HEK293 (cell line): ENCODE data around the gene ARCN1.

Source experiments
- CTCF ChIA-PET: fragments of 350-600 bp; formaldehyde crosslinking; extraction: SDS; loops from one replicate; lab custom pipeline; 2021; ENCODE audit warnings: antibody characterized with exemption; lab: Yijun Ruan, JAX
- POLR2A ChIA-PET: fragments of 300-600 bp; formaldehyde crosslinking; extraction: SDS; loops from one replicate; lab custom pipeline; 2020; ENCODE audit warnings: antibody characterized with exemption, inconsistent platforms; lab: Yijun Ruan, JAX
- H3K27ac ChIP-seq: fragments of 200-500 bp; sonication (Bioruptor generic); 2 replicates; pipeline ENCODE4 v1.5.1; 2014; ENCODE audit warnings: low read depth, low read length, control low read depth, inconsistent platforms; ENCODE audit errors: extremely low read depth
- H3K36me3 ChIP-seq, 2 experiments: fragments of 200-500 bp in 1 of 2; sonication (Bioruptor generic) in 1 of 2; 1 replicate in 1 of 2; 2 replicates in 1 of 2; pipeline ENCODE4 v1.5.1; 2014 to 2017; ENCODE audit warnings: inconsistent platforms in 2 of 2, low read length in 2 of 2; ENCODE audit not compliant: control insufficient read depth in 2 of 2, insufficient read depth in 1 of 2
- H3K4me1 ChIP-seq: fragments of 200-500 bp; sonication (Bioruptor generic); 2 replicates; pipeline ENCODE4 v1.5.1; 2014; ENCODE audit warnings: mild to moderate bottlenecking, low read length, inconsistent platforms; ENCODE audit not compliant: control insufficient read depth, insufficient read depth
- H3K4me3 ChIP-seq: 2 replicates; pipeline ENCODE4 v1.5.1; 2011; ENCODE audit warnings: low read depth, mild to moderate bottlenecking, control low read depth, low read length, moderate library complexity
- H3K9me3 ChIP-seq: fragments of 200-500 bp; sonication (Bioruptor generic); 2 replicates; pipeline ENCODE4 v1.5.1; 2014; ENCODE audit warnings: low read depth, low read length, inconsistent platforms; ENCODE audit not compliant: control insufficient read depth, insufficient read depth
- KLF16 ChIP-seq: fragments of 450-650 bp; formaldehyde crosslinking; IDR thresholded peaks from 2 replicates; pipeline ENCODE4 v1.5.1; 2017; ENCODE audit warnings: missing biosample characterization, missing genetic modification characterization
- KLF8 ChIP-seq: fragments of 450-650 bp; formaldehyde crosslinking; IDR thresholded peaks from 2 replicates; pipeline ENCODE4 v1.5.1; 2016; ENCODE audit warnings: missing biosample characterization, missing genetic modification characterization
- TCF7L2 ChIP-seq: IDR thresholded peaks from 2 replicates; pipeline ENCODE4 v1.6.1; 2011; ENCODE audit warnings: low read depth, mild to moderate bottlenecking, inconsistent platforms, low read length, moderate library complexity, borderline replicate concordance
- ZBTB7A ChIP-seq: fragments of 450-650 bp; formaldehyde crosslinking; IDR thresholded peaks from 2 replicates; pipeline ENCODE4 v1.5.1; 2016; ENCODE audit warnings: low read depth, missing biosample characterization, missing genetic modification characterization
- ZFP3 ChIP-seq: fragments of 450-650 bp; formaldehyde crosslinking; IDR thresholded peaks from 2 replicates; pipeline ENCODE4 v1.5.1; 2016; ENCODE audit warnings: low read depth, missing biosample characterization, missing genetic modification characterization
- ZNF121 ChIP-seq: fragments of 450-650 bp; formaldehyde crosslinking; IDR thresholded peaks from 2 replicates; pipeline ENCODE4 v1.5.1; 2016; ENCODE audit warnings: missing biosample characterization, missing genetic modification characterization
- ZNF148 ChIP-seq: fragments of 450-650 bp; formaldehyde crosslinking; IDR thresholded peaks from 2 replicates; pipeline ENCODE4 v1.5.0; 2017; ENCODE audit warnings: missing biosample characterization, missing genetic modification characterization, borderline replicate concordance
- ZNF157 ChIP-seq: fragments of 450-650 bp; formaldehyde crosslinking; IDR thresholded peaks from 2 replicates; pipeline ENCODE4 v1.5.1; 2016; ENCODE audit warnings: missing biosample characterization, missing genetic modification characterization
- ZNF26 ChIP-seq: fragments of 450-650 bp; formaldehyde crosslinking; IDR thresholded peaks from 2 replicates; pipeline ENCODE4 v1.5.1; 2016; ENCODE audit warnings: missing biosample characterization, missing genetic modification characterization
- ZNF292 ChIP-seq: fragments of 450-650 bp; formaldehyde crosslinking; IDR thresholded peaks from 2 replicates; pipeline ENCODE4 v1.5.1; 2016; ENCODE audit warnings: low read depth, missing biosample characterization, missing genetic modification characterization, borderline replicate concordance
- ZNF311 ChIP-seq: fragments of 450-650 bp; formaldehyde crosslinking; IDR thresholded peaks from 2 replicates; pipeline ENCODE4 v1.5.1; 2017; ENCODE audit warnings: missing biosample characterization, missing genetic modification characterization, borderline replicate concordance
- ZNF488 ChIP-seq: fragments of 450-650 bp; formaldehyde crosslinking; IDR thresholded peaks from 2 replicates; pipeline ENCODE4 v1.5.1; 2016; ENCODE audit warnings: missing biosample characterization, missing genetic modification characterization
- ZNF596 ChIP-seq: fragments of 450-650 bp; IDR thresholded peaks from 2 replicates; pipeline ENCODE4 v1.5.0; 2018; ENCODE audit warnings: missing biosample characterization, mild to moderate bottlenecking, missing genetic modification characterization, moderate library complexity
- ZNF610 ChIP-seq: fragments of 450-650 bp; formaldehyde crosslinking; IDR thresholded peaks from 2 replicates; pipeline ENCODE4 v1.5.1; 2016; ENCODE audit warnings: missing biosample characterization, missing genetic modification characterization, borderline replicate concordance
- ZNF624 ChIP-seq: fragments of 450-650 bp; formaldehyde crosslinking; IDR thresholded peaks from 2 replicates; pipeline ENCODE4 v1.5.1; 2017; ENCODE audit warnings: missing biosample characterization, missing genetic modification characterization
- ZNF626 ChIP-seq: fragments of 450-650 bp; sonication (Bioruptor Pico); formaldehyde crosslinking; IDR thresholded peaks from 2 replicates; pipeline ENCODE4 v1.5.1; 2018; ENCODE audit warnings: missing biosample characterization, missing genetic modification characterization, inconsistent platforms
- ZSCAN30 ChIP-seq: fragments of 450-650 bp; IDR thresholded peaks from 2 replicates; pipeline ENCODE4 v1.5.1; 2018; ENCODE audit warnings: missing biosample characterization, mild to moderate bottlenecking, missing genetic modification characterization, moderate library complexity

The ARCN1 gene

GRCh38 chr11:118609380-118610224, 37.4 kb downstream of the ARCN1 start (continued):
- TF ChIP-seq ZNF26 (tag by site-specific recombination): no peak
- no peak for TF ChIP-seq ZBTB7A (tag by site-specific recombination)
- TF ChIP-seq KLF16 (tag by site-specific recombination): no peak
- no peak for TF ChIP-seq KLF8 (tag by site-specific recombination)
- no peak for TF ChIP-seq ZNF311 (tag by site-specific recombination)
- no peak for TF ChIP-seq ZNF596 (tag by site-specific recombination)
- TF ChIP-seq, all 188 proteins: peak for 3

- Histone ChIP-seq H3K4me3 (no peak overlapping the region), H3K9me3 (no peaks in the 10 kb centered on the region), H3K36me3 (peaks cover 0 to 6% of the 10 kb centered on the region in 2 experiments; a peak in 1 of 3 replicates), H3K4me1 (no peaks in the 10 kb centered on the region), H3K27ac (no peak overlapping the region)
- ChIA-PET POLR2A (interaction anchor here (0.7 to 8.0 kb wide), 2 partner anchors 10 to 70 kb away, joined by 3 to 72 read pairs; no protein-coding TSS in a partner anchor), CTCF (interaction anchor here (1.0 to 4.3 kb wide), 2 partner anchors 12 to 26 kb away, joined by 6 to 31 read pairs; no protein-coding TSS in a partner anchor)
- TF ChIP-seq ZNF148 (tag by site-specific recombination): no peak
- no peak for TF ChIP-seq ZNF157 (tag by site-specific recombination)
- no peak for TF ChIP-seq ZNF624 (tag by site-specific recombination)
- TF ChIP-seq ZSCAN30 (tag by site-specific recombination): no peak
- no peak for TF ChIP-seq ZNF610 (tag by site-specific recombination)
- no peak for TF ChIP-seq ZNF121
- TF ChIP-seq ZNF488 (tag by site-specific recombination): no peak
- TF ChIP-seq ZNF626 (tag by site-specific recombination): no peak
- no peak for TF ChIP-seq ZNF292
- TF ChIP-seq ZFP3 (tag by site-specific recombination): no peak
- TF ChIP-seq TCF7L2: no peak
Measured at GRCh38 chr11:118610225-118610772, 38.1 kb downstream of the ARCN1 start.
